Heart left ventricle (tissue), 16 donors: Measurements from ENCODE around the gene NELL1. TPM values are rescaled to one million over a fixed set of nuclear protein-coding genes. Genes with fewer than 3 reads are reported as not detected.

Experiments
- ATAC-seq, 4 donors: fragments of 200-7000 bp; cut with Tn5 transposase; one replicate each; pipeline ENCODE4 v1.9.1; 2020 to 2022; ENCODE audit warnings: moderate library complexity in 4 of 4, mild to moderate bottlenecking in 3 of 4, moderate number of reproducible peaks in 1 of 4
- DNase-seq, 5 donors: peaks; one replicate each; pipeline ENCODE4 v3.0.0-alpha.2; 2020
- H3K27ac ChIP-seq, 12 donors: fragments of 200-600 bp; sonication (generic) in 4 of 12; one replicate each; pipeline versions ENCODE4 v1.5.0 to v1.8.0; 2016 to 2022; ENCODE audit warnings: mild to moderate bottlenecking in 2 of 12
- H3K27me3 ChIP-seq, 9 donors: fragments of 200-600 bp; sonication (generic) in 2 of 9; one replicate each; pipeline versions ENCODE4 v1.5.1 to v1.8.0; 2016 to 2022; ENCODE audit warnings: mild to moderate bottlenecking in 3 of 9
- H3K36me3 ChIP-seq, 9 donors: fragments of 200-600 bp; sonication (generic) in 2 of 9; one replicate each; pipeline versions ENCODE4 v1.5.0 to v1.8.0; 2018 to 2022; ENCODE audit warnings: mild to moderate bottlenecking in 2 of 9
- H3K4me1 ChIP-seq, 12 donors: fragments of 200-600 bp; sonication (generic) in 4 of 12; one replicate each; pipeline versions ENCODE4 v1.5.0 to v1.8.0; 2016 to 2022; ENCODE audit warnings: mild to moderate bottlenecking in 3 of 12
- H3K4me3 ChIP-seq, 12 donors: fragments of 200-600 bp; sonication (generic) in 4 of 12; one replicate each; pipeline versions ENCODE4 v1.5.0 to v1.8.0; 2017 to 2022; ENCODE audit warnings: mild to moderate bottlenecking in 9 of 12, moderate library complexity in 4 of 12
- H3K9me3 ChIP-seq, 12 donors: fragments of 200-600 bp; sonication (generic) in 4 of 12; one replicate each; pipeline versions ENCODE4 v1.5.0 to v1.8.0; 2016 to 2022; ENCODE audit warnings: mild to moderate bottlenecking in 1 of 12
- POLR2A ChIP-seq, 2 donors: fragments of 450-650 bp; IDR thresholded peaks; one replicate each; pipeline ENCODE4 v1.6.1; 2017; ENCODE audit warnings: antibody characterized with exemption in 2 of 2, mild to moderate bottlenecking in 2 of 2, moderate library complexity in 2 of 2
- WGBS, 4 donors: extraction: QIAGEN DNeasy Blood & Tissue Kit in 2 of 4; methylation state at CpG; one replicate each; pipeline versions ENCODE4 v1.1.5 to v1.1.7; 2013 to 2018; 5-methylcytosine and 5-hydroxymethylcytosine counted together
- intact Hi-C, 10 donors: fragments of 100-400 bp; cut with DNase I; formaldehyde crosslinking; loops; one replicate each; pipeline versions ENCODE4 v1.11.1 to v1.14.2; 2022
- polyA plus RNA-seq, 2 donors: library from polyadenylated mRNA; stranded (reverse); fragments of 200-250 nt; gene quantifications; one replicate each; pipeline ENCODE4 v1.2.3, GENCODE V29; 2013
- total RNA-seq, 9 donors: library from RNA; depleted of rRNA in 2 of 9; stranded (reverse); fragments of >200 nt in 2 of 9; fragmentation: NEBNext Ultra II Directional in 3 of 9; extraction: Animal tissue kit (Norgen Biotek cat#: 25700) in 3 of 9; gene quantifications; one replicate each; pipeline versions ENCODE4 v1.1.0 to v1.2.4, GENCODE V29; 2016 to 2023
- TF ChIP-seq, protein P1 (sequence below), 12 donors: fragments of 200-600 bp; sonication (generic) in 4 of 12; IDR thresholded peaks; one replicate each; pipeline versions ENCODE4 v1.5.0 to v1.8.0; 2018 to 2022; ENCODE audit warnings: antibody characterized with exemption in 12 of 12, mild to moderate bottlenecking in 5 of 12
- donor health status: ischemic (EF 13 %, LVEDD 7.1; RV severe dilation, severe dysfunction).
- donor health status: healthy with polysubstance abuse.
- donor health status: DM: no; HTN: yes; CAD: no.
- donor health status: DM: no; HTN: no; CAD: no.
- donor health status: ischemic (EF 25% LVEDD 6.9; RV normal size, moderate dysfunction).
- donor health status: ischemic (EF 25% LVEDD 5.7; RV mildly dilated, moderate dysfunction).
- donor health status: healthy.
- donor health status: DM: yes; HTN: yes; CAD: no.
- donor health status: ischemic (EF 35%, LVEDD 5.7; RV mildly dilated, moderate dysfunction).
- donor health status: nonischemic (EF 11% LVEDD 7.7; RV severe dilation, severe dysfunction).
- donor health status: DM: yes; HTN: yes; CAD: no.
- donor health status: PGD.
- donor health status: ischemic (EF 29% LVEDD 5.4; RV normal size, mild dysfunction).
- donor health status: nonischemic (EF 23%, LVEDD 6.1; RV moderate dilation, normal function).

NELL1 gene
- total and polyA plus RNA-seq, 11 donors, result 1.6 TPM; not detected in 10

DNA sequence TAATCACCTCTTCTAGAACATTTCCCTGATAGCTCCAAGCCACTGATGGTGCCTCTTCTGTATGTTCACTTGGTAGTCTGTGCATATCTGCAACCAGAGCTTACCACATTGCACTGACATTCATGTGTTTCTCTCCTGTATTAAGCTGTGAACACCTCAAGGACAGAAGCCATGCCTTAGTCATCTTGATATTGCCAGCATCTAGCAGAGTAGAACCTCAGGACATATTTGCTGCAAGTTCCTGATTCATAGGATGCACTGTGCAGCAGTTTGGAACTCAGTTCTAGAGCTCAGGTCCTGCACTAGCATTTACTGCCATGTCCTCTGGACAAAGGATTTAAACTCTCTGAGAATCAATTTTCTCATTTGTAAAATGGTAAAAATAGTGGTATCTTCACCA lies 801.1 kb downstream of the NELL1 start:
- Histone ChIP-seq H3K4me3 (no peak overlapping the region), H3K36me3 (no peaks in the 10 kb centered on the region), H3K27ac (no peak overlapping the region), H3K27me3 (no peaks in the 10 kb centered on the region), H3K4me1 (no peaks in the 10 kb centered on the region), H3K9me3 (no peaks in the 10 kb centered on the region)
- DNase-seq (no peak), ATAC-seq (no peak)
- intact Hi-C loops, result no loop called here
- TF ChIP-seq POLR2A (IDR thresholded peaks at IDR 0.05), result no peak
- TF ChIP-seq, protein P1, sequence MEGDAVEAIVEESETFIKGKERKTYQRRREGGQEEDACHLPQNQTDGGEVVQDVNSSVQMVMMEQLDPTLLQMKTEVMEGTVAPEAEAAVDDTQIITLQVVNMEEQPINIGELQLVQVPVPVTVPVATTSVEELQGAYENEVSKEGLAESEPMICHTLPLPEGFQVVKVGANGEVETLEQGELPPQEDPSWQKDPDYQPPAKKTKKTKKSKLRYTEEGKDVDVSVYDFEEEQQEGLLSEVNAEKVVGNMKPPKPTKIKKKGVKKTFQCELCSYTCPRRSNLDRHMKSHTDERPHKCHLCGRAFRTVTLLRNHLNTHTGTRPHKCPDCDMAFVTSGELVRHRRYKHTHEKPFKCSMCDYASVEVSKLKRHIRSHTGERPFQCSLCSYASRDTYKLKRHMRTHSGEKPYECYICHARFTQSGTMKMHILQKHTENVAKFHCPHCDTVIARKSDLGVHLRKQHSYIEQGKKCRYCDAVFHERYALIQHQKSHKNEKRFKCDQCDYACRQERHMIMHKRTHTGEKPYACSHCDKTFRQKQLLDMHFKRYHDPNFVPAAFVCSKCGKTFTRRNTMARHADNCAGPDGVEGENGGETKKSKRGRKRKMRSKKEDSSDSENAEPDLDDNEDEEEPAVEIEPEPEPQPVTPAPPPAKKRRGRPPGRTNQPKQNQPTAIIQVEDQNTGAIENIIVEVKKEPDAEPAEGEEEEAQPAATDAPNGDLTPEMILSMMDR (IDR thresholded peaks at IDR 0.05), result no peak

DNA sequence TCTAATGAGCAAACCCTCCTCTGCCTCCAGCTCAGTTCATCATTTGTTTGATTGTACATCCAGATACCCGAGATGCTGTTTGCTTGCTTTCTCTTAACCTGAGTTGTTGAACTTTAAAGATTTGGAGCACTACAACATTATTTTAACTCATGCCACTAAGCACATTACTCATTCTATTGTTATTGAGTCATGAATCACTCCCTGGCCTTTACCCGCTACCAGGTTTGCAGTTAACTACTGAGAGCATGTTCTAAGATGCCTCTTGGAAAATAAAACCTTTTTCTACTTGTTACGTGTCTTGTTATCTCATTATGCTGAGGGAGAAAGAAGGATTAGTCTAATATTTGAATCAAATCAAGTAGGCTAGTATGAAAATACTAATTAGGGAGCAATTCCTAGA lies 802.9 kb downstream of the NELL1 start:
- TF ChIP-seq, protein P1 (IDR thresholded peaks at IDR 0.05), result no peak
- TF ChIP-seq POLR2A (IDR thresholded peaks at IDR 0.05), result no peak
- no peaks in the 10 kb centered on the region for H3K4me1 ChIP-seq
- no peak for ATAC-seq
- 67 to 80% (median 73%) methylated on average over 3 of the region's 3 CpGs for WGBS, 4 donors
- DNase-seq, result no peak
- intact Hi-C loops, result no loop called here
- H3K9me3 ChIP-seq, result no peaks in the 10 kb centered on the region
- no peak overlapping the region for H3K27ac ChIP-seq
- no peak overlapping the region for H3K4me3 ChIP-seq
- no peaks in the 10 kb centered on the region for H3K27me3 ChIP-seq
- no peaks in the 10 kb centered on the region for H3K36me3 ChIP-seq

- Histone ChIP-seq H3K4me1 (no peaks in the 10 kb centered on the region), H3K9me3 (no peaks in the 10 kb centered on the region), H3K4me3 (no peak overlapping the region), H3K27ac (no peak overlapping the region), H3K36me3 (no peaks in the 10 kb centered on the region), H3K27me3 (no peaks in the 10 kb centered on the region)
- no peak for ATAC-seq
- no peak for DNase-seq
- TF ChIP-seq, protein P1 (IDR thresholded peaks at IDR 0.05), result no peak
- no peak for TF ChIP-seq POLR2A (IDR thresholded peaks at IDR 0.05)
- intact Hi-C loops, result no loop called here
Observed at GRCh38 chr11:21474529-21474928, 805.1 kb downstream of the NELL1 start.

DNA sequence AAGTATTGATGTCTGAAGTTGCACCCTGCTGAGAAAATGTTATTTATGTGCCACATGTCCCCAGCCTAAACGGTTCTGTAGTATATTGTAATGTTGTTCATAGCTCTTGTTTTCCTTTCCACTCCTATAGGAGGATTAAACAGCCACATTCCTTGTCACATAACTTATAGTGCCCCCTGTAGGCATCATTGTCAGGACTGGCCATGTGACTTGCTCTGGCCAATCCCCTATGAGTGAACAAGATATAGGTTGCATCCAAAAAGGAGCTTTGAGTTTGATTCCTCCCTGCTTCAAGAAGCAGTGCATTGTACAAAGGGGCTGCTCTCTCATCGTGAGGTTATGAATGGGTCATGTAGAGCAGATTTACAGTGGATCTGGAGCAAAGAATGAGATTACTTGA lies 805.9 kb downstream of the NELL1 start:
- no peak for ATAC-seq
- Histone ChIP-seq H3K4me3 (no peak overlapping the region), H3K4me1 (no peaks in the 10 kb centered on the region), H3K36me3 (no peaks in the 10 kb centered on the region), H3K27me3 (no peaks in the 10 kb centered on the region), H3K27ac (no peak overlapping the region), H3K9me3 (no peaks in the 10 kb centered on the region)
- TF ChIP-seq, protein P1 (IDR thresholded peaks at IDR 0.05), result no peak
- TF ChIP-seq POLR2A (IDR thresholded peaks at IDR 0.05), result no peak
- DNase-seq, result no peak
- WGBS, 4 donors, result 71 to 76% (median 73%) methylated on average over 2 of the region's 2 CpGs
- intact Hi-C loops, result no loop called here
